Panc1 (cell line): Measurements from ENCODE around the gene TEX26. TPM values are rescaled to one million over a fixed set of nuclear protein-coding genes. Genes with fewer than 3 reads are reported as not detected.

ENCODE experiments used
- ATAC-seq: fragments of 200-7000 bp; cut with Tn5 transposase; 2 replicates; pipeline ENCODE4 v1.9.1; 2020; ENCODE audit warnings: mild to moderate bottlenecking, moderate library complexity
- BruUV-seq: library from RNA; stranded (reverse); fragments of 400-500 nt; replicated peaks from 2 replicates; lab custom pipeline; 2021; lab: Mats Ljungman, UMichigan
- CTCF ChIA-PET: fragments of 300-600 bp; sonication (Branson Sonifier 250); formaldehyde crosslinking; loops from one replicate; lab custom pipeline; 2022; ENCODE audit warnings: antibody characterized with exemption; lab: Charles Lee
- POLR2A ChIA-PET: fragments of 300-600 bp; sonication (Branson Sonifier 250); formaldehyde crosslinking; loops from one replicate; lab custom pipeline; 2022; ENCODE audit warnings: antibody characterized with exemption; lab: Charles Lee
- DNase-seq: peaks from one replicate; pipeline ENCODE4 v3.0.0-alpha.2; 2010; ENCODE audit warnings: low read depth, low spot score
- H3K27ac ChIP-seq: 2 replicates; pipeline ENCODE4 v1.5.1; 2011; ENCODE audit warnings: mild to moderate bottlenecking, low read length, inconsistent platforms
- H3K27me3 ChIP-seq: fragments of 200-500 bp; sonication (Bioruptor generic); 2 replicates; pipeline ENCODE4 v1.6.0; 2014; ENCODE audit warnings: low read length, inconsistent platforms; ENCODE audit not compliant: control insufficient read depth, insufficient read depth
- H3K36me3 ChIP-seq: fragments of 200-500 bp; sonication (Bioruptor generic); 2 replicates; pipeline ENCODE4 v1.5.1; 2014; ENCODE audit warnings: inconsistent platforms, mild to moderate bottlenecking, low read length, moderate library complexity; ENCODE audit not compliant: control insufficient read depth, insufficient read depth
- H3K4me1 ChIP-seq: 2 replicates; pipeline ENCODE4 v1.5.1; 2011; ENCODE audit warnings: inconsistent platforms, mild to moderate bottlenecking, low read length, moderate library complexity; ENCODE audit not compliant: control insufficient read depth, insufficient read depth
- H3K4me3 ChIP-seq, 2 experiments: 2 replicates each; pipeline ENCODE4 v1.5.1; 2011 to 2012; ENCODE audit warnings: low read depth in 2 of 2, low read length in 2 of 2, mild to moderate bottlenecking in 2 of 2, inconsistent platforms in 1 of 2, moderate library complexity in 1 of 2
- H3K9me3 ChIP-seq: fragments of 200-500 bp; sonication (Bioruptor generic); 2 replicates; pipeline ENCODE4 v1.5.1; 2014; ENCODE audit warnings: low read depth, mild to moderate bottlenecking, inconsistent platforms, low read length, moderate library complexity; ENCODE audit not compliant: control insufficient read depth, insufficient read depth
- POLR2AphosphoS5 ChIP-seq: IDR thresholded peaks from 2 replicates; pipeline ENCODE4 v1.6.1; 2012; ENCODE audit warnings: mild to moderate bottlenecking, low read depth, low read length, moderate library complexity
- SIN3A ChIP-seq: IDR thresholded peaks from 2 replicates; pipeline ENCODE4 v1.6.1; 2012; ENCODE audit warnings: low read depth, mild to moderate bottlenecking, low read length, moderate library complexity, borderline replicate concordance; ENCODE audit not compliant: insufficient read depth
- TCF7L2 ChIP-seq: IDR thresholded peaks from 2 replicates; pipeline ENCODE4 v1.6.1; 2011; ENCODE audit warnings: mild to moderate bottlenecking, low read depth, low read length, inconsistent platforms
- in situ Hi-C: cut with HindIII; loops from 2 replicates; pipeline ENCODE4 v1.10.0; 2016; ENCODE audit warnings: low sequenced_read_pairs, low pct_unique_long_range_greater_than_20kb
- intact Hi-C: fragments of 100-400 bp; cut with micrococcal nuclease; formaldehyde crosslinking; loops from one replicate; pipeline ENCODE4 v1.10.0; 2022; ENCODE audit not compliant: unreplicated experiment
- total RNA-seq: library from RNA; stranded (reverse); gene quantifications from one replicate; pipeline ENCODE4 v1.2.1, GENCODE V29; 2021; ENCODE audit not compliant: unreplicated experiment
- TF ChIP-seq, protein P1 (sequence below): fragments of 450-650 bp; IDR thresholded peaks from 2 replicates; pipeline ENCODE4 v1.5.1; 2017; ENCODE audit warnings: mild to moderate bottlenecking
- TF ChIP-seq, protein P2 (sequence below), 2 experiments: IDR thresholded peaks; 2 replicates each; pipeline ENCODE4 v1.6.1; 2011 to 2012; ENCODE audit warnings: low read depth in 2 of 2, control low read depth in 1 of 2, low read length in 1 of 2, mild to moderate bottlenecking in 1 of 2, moderate library complexity in 1 of 2; ENCODE audit not compliant: insufficient read depth in 1 of 2

TEX26 gene
- total RNA-seq, 1 experiment from 2014 or later, result not detected

DNA sequence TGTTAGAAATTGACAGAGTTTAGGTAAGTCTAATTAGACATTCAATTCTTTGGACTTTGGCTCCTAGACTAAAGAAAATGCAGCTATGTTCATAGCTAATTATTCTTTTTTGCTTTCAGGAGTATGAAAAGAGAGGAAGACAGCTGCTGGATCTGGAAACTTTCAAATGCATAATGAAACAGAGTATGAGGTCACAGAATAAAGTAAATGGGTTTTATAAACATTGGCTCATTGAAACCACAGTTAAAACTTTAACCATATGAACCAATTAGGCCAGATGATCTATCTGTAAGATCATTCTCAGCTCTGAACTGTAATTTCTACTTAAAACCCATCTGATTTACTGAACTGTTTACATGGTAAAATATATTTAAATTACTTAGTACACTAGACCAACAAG lies 82.7 kb downstream of the TEX26 start:
- no TSS peak for BruUV-seq
- Histone ChIP-seq H3K9me3 (no peaks in the 10 kb centered on the region), H3K4me1 (no peaks in the 10 kb centered on the region), H3K4me3 (no peak overlapping the region), H3K36me3 (no peaks in the 10 kb centered on the region), H3K27ac (no peak overlapping the region), H3K27me3 (no peaks in the 10 kb centered on the region)
- CTCF ChIA-PET, result no interaction called here
- in situ Hi-C loops, result no loop called here
- intact Hi-C loops, result no loop called here
- ATAC-seq (no peak), DNase-seq (no peak)
- TF ChIP-seq POLR2AphosphoS5, result no peak
- TF ChIP-seq, protein P1, sequence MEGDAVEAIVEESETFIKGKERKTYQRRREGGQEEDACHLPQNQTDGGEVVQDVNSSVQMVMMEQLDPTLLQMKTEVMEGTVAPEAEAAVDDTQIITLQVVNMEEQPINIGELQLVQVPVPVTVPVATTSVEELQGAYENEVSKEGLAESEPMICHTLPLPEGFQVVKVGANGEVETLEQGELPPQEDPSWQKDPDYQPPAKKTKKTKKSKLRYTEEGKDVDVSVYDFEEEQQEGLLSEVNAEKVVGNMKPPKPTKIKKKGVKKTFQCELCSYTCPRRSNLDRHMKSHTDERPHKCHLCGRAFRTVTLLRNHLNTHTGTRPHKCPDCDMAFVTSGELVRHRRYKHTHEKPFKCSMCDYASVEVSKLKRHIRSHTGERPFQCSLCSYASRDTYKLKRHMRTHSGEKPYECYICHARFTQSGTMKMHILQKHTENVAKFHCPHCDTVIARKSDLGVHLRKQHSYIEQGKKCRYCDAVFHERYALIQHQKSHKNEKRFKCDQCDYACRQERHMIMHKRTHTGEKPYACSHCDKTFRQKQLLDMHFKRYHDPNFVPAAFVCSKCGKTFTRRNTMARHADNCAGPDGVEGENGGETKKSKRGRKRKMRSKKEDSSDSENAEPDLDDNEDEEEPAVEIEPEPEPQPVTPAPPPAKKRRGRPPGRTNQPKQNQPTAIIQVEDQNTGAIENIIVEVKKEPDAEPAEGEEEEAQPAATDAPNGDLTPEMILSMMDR, result no peak
- no peak for TF ChIP-seq TCF7L2
- TF ChIP-seq SIN3A, result no peak
- TF ChIP-seq, protein P2, sequence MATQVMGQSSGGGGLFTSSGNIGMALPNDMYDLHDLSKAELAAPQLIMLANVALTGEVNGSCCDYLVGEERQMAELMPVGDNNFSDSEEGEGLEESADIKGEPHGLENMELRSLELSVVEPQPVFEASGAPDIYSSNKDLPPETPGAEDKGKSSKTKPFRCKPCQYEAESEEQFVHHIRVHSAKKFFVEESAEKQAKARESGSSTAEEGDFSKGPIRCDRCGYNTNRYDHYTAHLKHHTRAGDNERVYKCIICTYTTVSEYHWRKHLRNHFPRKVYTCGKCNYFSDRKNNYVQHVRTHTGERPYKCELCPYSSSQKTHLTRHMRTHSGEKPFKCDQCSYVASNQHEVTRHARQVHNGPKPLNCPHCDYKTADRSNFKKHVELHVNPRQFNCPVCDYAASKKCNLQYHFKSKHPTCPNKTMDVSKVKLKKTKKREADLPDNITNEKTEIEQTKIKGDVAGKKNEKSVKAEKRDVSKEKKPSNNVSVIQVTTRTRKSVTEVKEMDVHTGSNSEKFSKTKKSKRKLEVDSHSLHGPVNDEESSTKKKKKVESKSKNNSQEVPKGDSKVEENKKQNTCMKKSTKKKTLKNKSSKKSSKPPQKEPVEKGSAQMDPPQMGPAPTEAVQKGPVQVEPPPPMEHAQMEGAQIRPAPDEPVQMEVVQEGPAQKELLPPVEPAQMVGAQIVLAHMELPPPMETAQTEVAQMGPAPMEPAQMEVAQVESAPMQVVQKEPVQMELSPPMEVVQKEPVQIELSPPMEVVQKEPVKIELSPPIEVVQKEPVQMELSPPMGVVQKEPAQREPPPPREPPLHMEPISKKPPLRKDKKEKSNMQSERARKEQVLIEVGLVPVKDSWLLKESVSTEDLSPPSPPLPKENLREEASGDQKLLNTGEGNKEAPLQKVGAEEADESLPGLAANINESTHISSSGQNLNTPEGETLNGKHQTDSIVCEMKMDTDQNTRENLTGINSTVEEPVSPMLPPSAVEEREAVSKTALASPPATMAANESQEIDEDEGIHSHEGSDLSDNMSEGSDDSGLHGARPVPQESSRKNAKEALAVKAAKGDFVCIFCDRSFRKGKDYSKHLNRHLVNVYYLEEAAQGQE (IDR thresholded peaks at IDR 0.05; ENCODE audit: insufficient read depth in 1 of 2, low read depth in 2 of 2, low read length in 1 of 2), result no peak
- POLR2A ChIA-PET, result no interaction called here

DNA sequence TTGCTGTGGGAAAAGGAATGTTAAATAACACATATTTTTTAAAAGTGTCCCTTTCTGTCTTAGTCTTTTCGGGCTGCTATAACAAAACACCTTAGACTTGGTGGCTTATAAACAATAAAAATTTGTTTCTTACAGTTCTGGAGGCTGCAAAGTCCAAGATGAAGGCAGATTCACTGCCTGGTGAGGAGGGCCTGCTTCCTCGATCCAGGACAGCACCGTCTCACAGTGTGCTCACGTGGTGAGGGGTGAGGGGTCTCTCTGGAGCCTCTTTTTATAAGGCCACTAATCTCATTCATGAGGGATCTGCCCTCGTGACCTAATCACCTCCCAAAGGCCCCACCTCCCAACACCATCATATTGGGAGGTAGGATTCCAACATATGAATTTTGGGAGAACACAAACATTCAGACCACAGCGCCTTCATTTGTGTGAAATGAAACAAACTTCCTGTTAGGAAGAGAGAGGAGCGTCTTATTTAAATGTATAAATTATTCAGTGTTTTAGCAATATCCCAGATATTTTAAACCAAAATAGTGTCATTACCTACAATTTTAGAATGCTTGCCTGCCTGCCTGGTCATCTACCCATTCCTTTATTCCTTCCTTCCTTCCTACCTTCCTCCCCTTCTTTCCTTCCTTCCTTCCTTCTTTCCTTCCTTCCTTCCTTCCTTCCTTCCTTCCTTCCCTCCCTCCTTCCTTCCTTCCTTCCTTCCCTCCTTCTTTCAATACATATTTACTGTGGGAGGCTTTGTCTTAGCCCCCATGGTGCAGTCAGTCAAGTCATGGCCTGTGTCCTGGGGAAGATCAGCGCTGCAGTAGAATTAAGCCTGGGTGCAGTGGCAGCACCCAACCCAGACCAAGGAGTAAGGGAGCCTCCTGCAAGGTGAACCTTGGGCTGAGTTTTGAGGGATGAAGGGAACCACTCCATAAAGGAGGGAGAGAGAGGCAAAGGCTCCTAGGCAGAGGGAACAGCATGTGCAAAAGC lies 84.2 kb downstream of the TEX26 start:
- no TSS peak for BruUV-seq
- ChIA-PET CTCF (no interaction called here), POLR2A (no interaction called here)
- TF ChIP-seq POLR2AphosphoS5 (no peak), SIN3A (no peak), TCF7L2 (no peak)
- TF ChIP-seq, protein P2 (IDR thresholded peaks at IDR 0.05; ENCODE audit: insufficient read depth in 1 of 2, low read depth in 2 of 2, low read length in 1 of 2), result no peak
- TF ChIP-seq, protein P1, result no peak
- DNase-seq (no peak), ATAC-seq (no peak)
- H3K4me1 ChIP-seq, result no peaks in the 10 kb centered on the region
- no peak overlapping the region for H3K4me3 ChIP-seq
- intact Hi-C loops (no loop called here), in situ Hi-C loops (no loop called here)
- no peaks in the 10 kb centered on the region for H3K36me3 ChIP-seq
- no peaks in the 10 kb centered on the region for H3K9me3 ChIP-seq
- no peak overlapping the region for H3K27ac ChIP-seq
- no peaks in the 10 kb centered on the region for H3K27me3 ChIP-seq
